HCT116 (cell line): ENCODE results near the gene CASK.

Experiments
- ATF3 ChIP-seq: IDR thresholded peaks from 2 replicates; pipeline ENCODE4 v1.6.1; 2012
- CTCF ChIP-seq, 3 experiments: fragments of 200-600 bp in 1 of 3; sonication (generic) in 1 of 3; IDR thresholded peaks in 2 of 3; conservative IDR thresholded peaks in 1 of 3; 2 replicates each; pipeline ENCODE4 v1.5.1; 2012 to 2017; ENCODE audit warnings: low read depth in 2 of 3, low read length in 2 of 3, antibody characterized with exemption in 1 of 3, borderline replicate concordance in 1 of 3, control low read depth in 1 of 3, mild to moderate bottlenecking in 1 of 3, mixed read lengths in 1 of 3, mixed run types in 1 of 3, moderate library complexity in 1 of 3; ENCODE audit not compliant: insufficient read depth in 1 of 3
- EGR1 ChIP-seq: IDR thresholded peaks from 2 replicates; pipeline ENCODE4 v1.6.1; 2012; ENCODE audit warnings: low read depth
- EZH2 ChIP-seq: fragments of 200-600 bp; sonication (generic); IDR thresholded peaks from 2 replicates; pipeline ENCODE4 v1.6.1; 2017; ENCODE audit warnings: antibody characterized with exemption, mixed run types
- EZH2phosphoT487 ChIP-seq: fragments of 200-600 bp; IDR thresholded peaks from 2 replicates; pipeline ENCODE4 v1.6.1; 2018; ENCODE audit warnings: antibody characterized with exemption, borderline replicate concordance
- JUND ChIP-seq: IDR thresholded peaks from 2 replicates; pipeline ENCODE4 v1.6.1; 2012
- MAX ChIP-seq: IDR thresholded peaks from 2 replicates; pipeline ENCODE4 v1.6.1; 2012
- POLR2A ChIP-seq: IDR thresholded peaks from 2 replicates; pipeline ENCODE4 v1.7.0; 2011; ENCODE audit warnings: borderline replicate concordance; ENCODE audit not compliant: insufficient read depth, insufficient read length; ENCODE audit errors: extremely low read depth
- REST ChIP-seq: IDR thresholded peaks from 2 replicates; pipeline ENCODE4 v1.6.1; 2012; ENCODE audit warnings: low read depth
- SIN3A ChIP-seq: IDR thresholded peaks from 2 replicates; pipeline ENCODE4 v1.6.1; 2012; ENCODE audit warnings: low read depth
- SP1 ChIP-seq: IDR thresholded peaks from 2 replicates; pipeline ENCODE4 v1.6.1; 2012; ENCODE audit warnings: low read depth
- ZFX ChIP-seq: fragments of 450-650 bp; IDR thresholded peaks from 2 replicates; pipeline ENCODE4 v1.6.1; 2017
- ZNF274 ChIP-seq: fragments of 200-500 bp; sonication (Bioruptor generic); IDR thresholded peaks from 2 replicates; pipeline ENCODE4 v1.6.1; 2014; ENCODE audit warnings: mild to moderate bottlenecking, low read depth, low read length, inconsistent platforms

GRCh38 chrX:41761169-41761568 is 162.2 kb downstream of the CASK start:
- TF ChIP-seq REST (no peak), CTCF (IDR thresholded peaks at IDR 0.05 in 2 of 3, conservative IDR thresholded peaks at IDR 0.05 in 1 of 3; ENCODE audit: borderline replicate concordance in 1 of 3, insufficient read depth in 1 of 3, low read depth in 2 of 3, low read length in 2 of 3) (no peak), ATF3 (no peak), ZNF274 (no peak), MAX (no peak), EZH2phosphoT487 (no peak), EGR1 (no peak), POLR2A (no peak), EZH2 (no peak), ZFX (no peak), SIN3A (no peak), SP1 (no peak), JUND (no peak)
